ENCODE results near the gene CPNE7. TPM values are rescaled to one million over a fixed set of nuclear protein-coding genes. Genes with fewer than 3 reads are reported as not detected.
A peak's percentile ranks its signal among the peaks of the same experiment; 100 is the strongest.

The CPNE7 gene
- total and polyA plus RNA-seq, 5 donors from 2014 or later = 0.11 to 0.81 (median 0.59) TPM; not detected in 1

- peaks cover 5 to 24% (median 10%) of the 10 kb centered on the region in 4 donors for H3K4me1 Mint-ChIP-seq
- no peaks in the 10 kb centered on the region for H3K27me3 ChIP-seq (ENCODE audit: control insufficient read depth, insufficient read depth, low read length)
- no peak overlapping the region for H3K4me3 Mint-ChIP-seq
- no peaks in the 10 kb centered on the region for H3K27me3 Mint-ChIP-seq
- no peaks in the 10 kb centered on the region for H3K9me3 ChIP-seq (ENCODE audit: control insufficient read depth in 2 of 2, low read length in 2 of 2)
- no peak overlapping the region for H3K27ac ChIP-seq (ENCODE audit: insufficient read depth, low read length, poor library complexity, severe bottlenecking)
- H3K4me1 ChIP-seq (ENCODE audit: control insufficient read depth, insufficient read depth, low read length, poor library complexity, severe bottlenecking) = peaks cover 10% of the 10 kb centered on the region
- peaks cover 15% of the 10 kb centered on the region for H3K36me3 Mint-ChIP-seq
- no peak for DNase-seq
- peaks cover 45% of the 10 kb centered on the region for H3K36me3 ChIP-seq (ENCODE audit: control insufficient read depth, insufficient read depth, low read length)
- no peaks in the 10 kb centered on the region for H3K9me3 Mint-ChIP-seq
- no peak overlapping the region for H3K4me3 ChIP-seq (ENCODE audit: low read depth, low read length)
- no peak for ATAC-seq (ENCODE audit: low read depth in 2 of 2)
- H3K27ac Mint-ChIP-seq = no peak overlapping the region
Measured at GRCh38 chr16:89536886-89537548, 38.5 kb upstream of the CPNE7 start.

- no peak for ATAC-seq (ENCODE audit: low read depth in 2 of 2)
- DNase-seq = no peak
- no peaks in the 10 kb centered on the region for H3K27me3 ChIP-seq (ENCODE audit: control insufficient read depth, insufficient read depth, low read length)
- no peaks in the 10 kb centered on the region for H3K9me3 Mint-ChIP-seq
- peaks cover 19% of the 10 kb centered on the region for H3K36me3 Mint-ChIP-seq
- peaks cover 10% of the 10 kb centered on the region for H3K4me1 ChIP-seq (ENCODE audit: control insufficient read depth, insufficient read depth, low read length, poor library complexity, severe bottlenecking)
- H3K4me3 ChIP-seq (ENCODE audit: low read depth, low read length) = no peak overlapping the region
- H3K27me3 Mint-ChIP-seq = no peaks in the 10 kb centered on the region
- no peak overlapping the region for H3K27ac Mint-ChIP-seq
- no peak overlapping the region for H3K4me3 Mint-ChIP-seq
- H3K27ac ChIP-seq (ENCODE audit: insufficient read depth, low read length, poor library complexity, severe bottlenecking) = no peak overlapping the region
- H3K4me1 Mint-ChIP-seq = peaks cover 5 to 24% (median 10%) of the 10 kb centered on the region in 4 donors
- H3K36me3 ChIP-seq (ENCODE audit: control insufficient read depth, insufficient read depth, low read length) = peaks cover 48% of the 10 kb centered on the region
- H3K9me3 ChIP-seq (ENCODE audit: control insufficient read depth in 2 of 2, low read length in 2 of 2) = no peaks in the 10 kb centered on the region
Measured at GRCh38 chr16:89537549-89537925, 38.0 kb upstream of the CPNE7 start.

DNA sequence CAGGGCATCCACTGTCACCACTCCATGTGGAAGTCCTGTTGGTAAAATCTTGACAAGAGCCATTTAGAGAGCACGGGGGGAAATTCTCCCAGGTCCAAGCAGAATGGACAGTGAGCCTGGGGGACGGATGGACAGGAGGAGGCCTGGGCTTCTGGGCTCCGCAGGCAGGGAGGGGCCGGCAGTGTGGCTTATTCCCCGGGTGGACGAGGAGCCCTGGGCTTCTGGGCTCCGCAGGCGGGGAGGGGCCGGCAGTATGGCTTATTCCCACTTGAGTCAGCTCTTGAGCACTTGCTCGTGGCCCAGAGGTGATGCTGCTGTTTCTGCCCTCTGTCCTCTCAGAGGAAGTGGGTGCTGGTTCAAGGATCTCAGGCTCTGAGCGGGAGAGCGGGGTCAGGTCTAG, 37.3 kb upstream of the CPNE7 start:
- peaks cover 5 to 23% (median 10%) of the 10 kb centered on the region in 4 donors for H3K4me1 Mint-ChIP-seq
- Histone ChIP-seq H3K36me3 (ENCODE audit: control insufficient read depth, insufficient read depth, low read length) (peaks cover 43% of the 10 kb centered on the region), H3K9me3 (ENCODE audit: control insufficient read depth in 2 of 2, low read length in 2 of 2) (no peaks in the 10 kb centered on the region), H3K27ac (ENCODE audit: insufficient read depth, low read length, poor library complexity, severe bottlenecking) (no peak overlapping the region), H3K4me1 (ENCODE audit: control insufficient read depth, insufficient read depth, low read length, poor library complexity, severe bottlenecking) (peaks cover 10% of the 10 kb centered on the region), H3K4me3 (ENCODE audit: low read depth, low read length) (no peak overlapping the region), H3K27me3 (ENCODE audit: control insufficient read depth, insufficient read depth, low read length) (no peaks in the 10 kb centered on the region)
- no peak for ATAC-seq (ENCODE audit: low read depth in 2 of 2)
- DNase-seq = no peak
- peaks cover 21% of the 10 kb centered on the region for H3K36me3 Mint-ChIP-seq
- no peak overlapping the region for H3K4me3 Mint-ChIP-seq
- H3K27me3 Mint-ChIP-seq = no peaks in the 10 kb centered on the region
- no peaks in the 10 kb centered on the region for H3K9me3 Mint-ChIP-seq
- H3K27ac Mint-ChIP-seq = no peak overlapping the region

GRCh38 chr16:89540557-89540956, 35.0 kb upstream of the CPNE7 start:
- Histone ChIP-seq H3K27me3 (ENCODE audit: control insufficient read depth, insufficient read depth, low read length) (no peaks in the 10 kb centered on the region), H3K4me3 (ENCODE audit: low read depth, low read length) (no peak overlapping the region), H3K36me3 (ENCODE audit: control insufficient read depth, insufficient read depth, low read length) (peaks cover 30% of the 10 kb centered on the region), H3K9me3 (ENCODE audit: control insufficient read depth in 2 of 2, low read length in 2 of 2) (no peaks in the 10 kb centered on the region), H3K4me1 (ENCODE audit: control insufficient read depth, insufficient read depth, low read length, poor library complexity, severe bottlenecking) (no peaks in the 10 kb centered on the region), H3K27ac (ENCODE audit: insufficient read depth, low read length, poor library complexity, severe bottlenecking) (no peak overlapping the region)
- peak overlapping the region in 1 of 3 donors; percentile 44 for H3K27ac Mint-ChIP-seq
- no peaks in the 10 kb centered on the region for H3K9me3 Mint-ChIP-seq
- DNase-seq = no peak
- no peak for ATAC-seq (ENCODE audit: low read depth in 2 of 2)
- peaks cover 9% of the 10 kb centered on the region for H3K36me3 Mint-ChIP-seq
- no peak overlapping the region for H3K4me3 Mint-ChIP-seq
- peaks cover 0 to 3% (median under 1%) of the 10 kb centered on the region in 4 donors for H3K4me1 Mint-ChIP-seq
- H3K27me3 Mint-ChIP-seq = no peaks in the 10 kb centered on the region

- no peak overlapping the region for H3K27ac Mint-ChIP-seq
- no peaks in the 10 kb centered on the region for H3K27me3 Mint-ChIP-seq
- Histone ChIP-seq H3K27ac (ENCODE audit: insufficient read depth, low read length, poor library complexity, severe bottlenecking) (no peak overlapping the region), H3K27me3 (ENCODE audit: control insufficient read depth, insufficient read depth, low read length) (no peaks in the 10 kb centered on the region), H3K9me3 (ENCODE audit: control insufficient read depth in 2 of 2, low read length in 2 of 2) (no peaks in the 10 kb centered on the region), H3K4me3 (ENCODE audit: low read depth, low read length) (no peak overlapping the region), H3K4me1 (ENCODE audit: control insufficient read depth, insufficient read depth, low read length, poor library complexity, severe bottlenecking) (no peaks in the 10 kb centered on the region), H3K36me3 (ENCODE audit: control insufficient read depth, insufficient read depth, low read length) (peaks cover 34% of the 10 kb centered on the region)
- no peak overlapping the region for H3K4me3 Mint-ChIP-seq
- peaks cover 10% of the 10 kb centered on the region for H3K36me3 Mint-ChIP-seq
- no peak for DNase-seq
- no peaks in the 10 kb centered on the region for H3K9me3 Mint-ChIP-seq
- H3K4me1 Mint-ChIP-seq = peaks cover 0 to 2% (median under 1%) of the 10 kb centered on the region in 4 donors
- ATAC-seq (ENCODE audit: low read depth in 2 of 2) = no peak
Measured at GRCh38 chr16:89541792-89542191, 33.8 kb upstream of the CPNE7 start.

GRCh38 chr16:89544113-89544512, 31.4 kb upstream of the CPNE7 start:
- no peaks in the 10 kb centered on the region for H3K4me1 ChIP-seq (ENCODE audit: control insufficient read depth, insufficient read depth, low read length, poor library complexity, severe bottlenecking)
- ATAC-seq (ENCODE audit: low read depth in 2 of 2) (no peak), DNase-seq (no peak)
- peaks cover 33% of the 10 kb centered on the region for H3K36me3 ChIP-seq (ENCODE audit: control insufficient read depth, insufficient read depth, low read length)
- no peak overlapping the region for H3K27ac ChIP-seq (ENCODE audit: insufficient read depth, low read length, poor library complexity, severe bottlenecking)
- Mint-ChIP-seq H3K36me3 (peaks cover 16% of the 10 kb centered on the region), H3K4me1 (peaks cover 0 to 6% (median 2%) of the 10 kb centered on the region in 4 donors), H3K27me3 (no peaks in the 10 kb centered on the region), H3K27ac (no peak overlapping the region), H3K9me3 (no peaks in the 10 kb centered on the region), H3K4me3 (no peak overlapping the region)
- H3K27me3 ChIP-seq (ENCODE audit: control insufficient read depth, insufficient read depth, low read length) = no peaks in the 10 kb centered on the region
- no peaks in the 10 kb centered on the region for H3K9me3 ChIP-seq (ENCODE audit: control insufficient read depth in 2 of 2, low read length in 2 of 2)
- no peak overlapping the region for H3K4me3 ChIP-seq (ENCODE audit: low read depth, low read length)

DNA sequence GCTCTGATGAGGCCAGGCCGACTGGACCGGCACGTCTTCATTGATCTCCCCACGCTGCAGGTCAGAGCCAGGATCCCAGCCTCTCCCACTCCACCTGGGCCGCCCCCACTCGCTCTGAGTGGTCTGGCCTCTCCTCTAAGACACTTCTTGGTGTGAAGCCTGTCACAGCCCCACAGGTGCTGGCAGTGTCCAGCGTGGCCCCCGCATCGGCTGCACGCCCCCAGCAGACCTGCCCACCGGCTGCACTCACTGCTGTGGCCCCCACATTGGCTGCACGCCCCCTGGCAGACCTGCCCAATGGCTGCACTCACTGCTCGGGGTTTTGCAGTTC, 30.9 kb upstream of the CPNE7 start:
- no peaks in the 10 kb centered on the region for H3K27me3 Mint-ChIP-seq
- peaks cover 22% of the 10 kb centered on the region for H3K36me3 Mint-ChIP-seq
- no peak overlapping the region for H3K27ac Mint-ChIP-seq
- no peaks in the 10 kb centered on the region for H3K27me3 ChIP-seq (ENCODE audit: control insufficient read depth, insufficient read depth, low read length)
- H3K4me3 ChIP-seq (ENCODE audit: low read depth, low read length) = no peak overlapping the region
- H3K4me1 ChIP-seq (ENCODE audit: control insufficient read depth, insufficient read depth, low read length, poor library complexity, severe bottlenecking) = no peaks in the 10 kb centered on the region
- peaks cover 0 to 12% (median 3%) of the 10 kb centered on the region in 4 donors for H3K4me1 Mint-ChIP-seq
- ATAC-seq (ENCODE audit: low read depth in 2 of 2) (no peak), DNase-seq (no peak)
- peaks cover 33% of the 10 kb centered on the region for H3K36me3 ChIP-seq (ENCODE audit: control insufficient read depth, insufficient read depth, low read length)
- no peaks in the 10 kb centered on the region for H3K9me3 Mint-ChIP-seq
- H3K9me3 ChIP-seq (ENCODE audit: control insufficient read depth in 2 of 2, low read length in 2 of 2) = no peaks in the 10 kb centered on the region
- no peak overlapping the region for H3K4me3 Mint-ChIP-seq
- no peak overlapping the region for H3K27ac ChIP-seq (ENCODE audit: insufficient read depth, low read length, poor library complexity, severe bottlenecking)

DNA sequence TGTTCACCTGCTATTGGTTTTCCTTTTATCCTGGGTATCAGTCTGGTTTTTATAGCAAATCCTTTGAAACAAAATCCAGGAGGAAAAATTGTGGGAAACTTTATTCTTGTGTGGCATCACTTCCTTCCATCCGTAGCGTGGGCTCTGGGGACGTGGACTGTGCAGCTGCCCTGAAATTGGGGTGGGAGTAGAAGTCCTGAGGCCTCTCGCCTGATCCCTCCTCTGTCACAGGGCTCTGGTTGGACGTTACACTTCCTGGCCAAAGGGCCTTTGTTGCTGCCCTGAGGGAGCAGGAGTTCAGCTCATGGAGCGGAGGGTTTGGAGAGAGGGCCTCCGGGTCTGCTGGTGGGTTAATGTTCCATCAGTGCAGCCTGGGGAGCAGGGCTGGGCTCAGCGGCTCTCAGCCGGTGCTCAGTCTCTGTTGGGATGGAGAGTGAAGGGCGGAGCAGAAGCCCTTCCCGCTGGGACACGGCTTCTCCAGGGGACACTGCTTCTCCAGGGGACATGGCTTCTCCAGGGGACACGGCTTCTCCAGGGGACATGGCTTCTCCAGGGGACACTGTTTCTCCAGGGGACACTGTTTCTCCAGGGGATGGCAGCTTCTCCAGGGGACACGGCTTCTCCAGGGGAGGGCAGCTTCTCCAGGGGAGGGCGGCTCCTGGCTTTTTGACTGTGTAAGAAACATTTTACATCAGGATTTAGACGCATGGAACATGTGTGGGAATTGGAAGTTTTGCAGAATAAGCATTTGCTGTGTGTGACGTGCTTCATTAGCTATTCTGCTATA, 30.3 kb upstream of the CPNE7 start:
- Histone ChIP-seq H3K4me3 (ENCODE audit: low read depth, low read length) (no peak overlapping the region), H3K27me3 (ENCODE audit: control insufficient read depth, insufficient read depth, low read length) (no peaks in the 10 kb centered on the region), H3K4me1 (ENCODE audit: control insufficient read depth, insufficient read depth, low read length, poor library complexity, severe bottlenecking) (no peaks in the 10 kb centered on the region), H3K36me3 (ENCODE audit: control insufficient read depth, insufficient read depth, low read length) (peaks cover 34% of the 10 kb centered on the region), H3K9me3 (ENCODE audit: control insufficient read depth in 2 of 2, low read length in 2 of 2) (no peaks in the 10 kb centered on the region), H3K27ac (ENCODE audit: insufficient read depth, low read length, poor library complexity, severe bottlenecking) (no peak overlapping the region)
- H3K4me3 Mint-ChIP-seq = no peak overlapping the region
- peaks cover 23% of the 10 kb centered on the region for H3K36me3 Mint-ChIP-seq
- no peaks in the 10 kb centered on the region for H3K27me3 Mint-ChIP-seq
- DNase-seq (no peak), ATAC-seq (ENCODE audit: low read depth in 2 of 2) (no peak)
- no peaks in the 10 kb centered on the region for H3K9me3 Mint-ChIP-seq
- H3K27ac Mint-ChIP-seq = no peak overlapping the region
- peaks cover 0 to 14% (median 3%) of the 10 kb centered on the region in 4 donors for H3K4me1 Mint-ChIP-seq

Measured in CD4-positive, CD25-positive, alpha-beta regulatory T cell (primary cell).